Measurements from ENCODE around the gene NEGR1.

The NEGR1 gene

GRCh38 chr1:72066431-72066830, 215.9 kb downstream of the NEGR1 start:
- no peak overlapping the region for H3K4me3 ChIP-seq (ENCODE audit: low read length)
- H3K9ac ChIP-seq (ENCODE audit: low read length) = no peak overlapping the region
- H3K9me3 ChIP-seq (ENCODE audit: control insufficient read depth, low read length) = no peaks in the 10 kb centered on the region
- no peaks in the 10 kb centered on the region for H3K27me3 ChIP-seq (replicated peaks; ENCODE audit: control insufficient read depth, insufficient read depth, low read length)
- H3K4me1 ChIP-seq (ENCODE audit: control insufficient read depth, insufficient read depth, low read length) = peaks cover 14% of the 10 kb centered on the region
- no peak for DNase-seq (ENCODE audit: low read depth)
- H3K36me3 ChIP-seq (ENCODE audit: control insufficient read depth, insufficient read depth, low read length, severe bottlenecking) = no peaks in the 10 kb centered on the region

- Histone ChIP-seq H3K4me1 (ENCODE audit: control insufficient read depth, insufficient read depth, low read length) (peaks cover 14% of the 10 kb centered on the region), H3K27me3 (replicated peaks; ENCODE audit: control insufficient read depth, insufficient read depth, low read length) (no peaks in the 10 kb centered on the region), H3K4me3 (ENCODE audit: low read length) (peak overlapping the region; percentile 54), H3K9ac (ENCODE audit: low read length) (peak overlapping the region; percentile 32), H3K36me3 (ENCODE audit: control insufficient read depth, insufficient read depth, low read length, severe bottlenecking) (no peaks in the 10 kb centered on the region), H3K9me3 (ENCODE audit: control insufficient read depth, low read length) (no peaks in the 10 kb centered on the region)
- no peak for DNase-seq (ENCODE audit: low read depth)
These were observed 217.9 kb downstream of the NEGR1 start for GRCh38 chr1:72064196-72065075.

GRCh38 chr1:72063364-72064044, 218.8 kb downstream of the NEGR1 start:
- H3K9me3 ChIP-seq (ENCODE audit: control insufficient read depth, low read length) = no peaks in the 10 kb centered on the region
- peak overlapping the region; percentile 54 for H3K4me3 ChIP-seq (ENCODE audit: low read length)
- no peak overlapping the region for H3K9ac ChIP-seq (ENCODE audit: low read length)
- peaks cover 14% of the 10 kb centered on the region for H3K4me1 ChIP-seq (ENCODE audit: control insufficient read depth, insufficient read depth, low read length)
- no peaks in the 10 kb centered on the region for H3K27me3 ChIP-seq (replicated peaks; ENCODE audit: control insufficient read depth, insufficient read depth, low read length)
- H3K36me3 ChIP-seq (ENCODE audit: control insufficient read depth, insufficient read depth, low read length, severe bottlenecking) = no peaks in the 10 kb centered on the region
- no peak for DNase-seq (ENCODE audit: low read depth)

- Histone ChIP-seq H3K4me3 (ENCODE audit: low read length) (no peak overlapping the region), H3K27me3 (replicated peaks; ENCODE audit: control insufficient read depth, insufficient read depth, low read length) (no peaks in the 10 kb centered on the region), H3K9ac (ENCODE audit: low read length) (no peak overlapping the region), H3K36me3 (ENCODE audit: control insufficient read depth, insufficient read depth, low read length, severe bottlenecking) (no peaks in the 10 kb centered on the region), H3K9me3 (ENCODE audit: control insufficient read depth, low read length) (no peaks in the 10 kb centered on the region), H3K4me1 (ENCODE audit: control insufficient read depth, insufficient read depth, low read length) (peaks cover 14% of the 10 kb centered on the region)
- peak; percentile 25 for DNase-seq (ENCODE audit: low read depth)
These were observed 219.8 kb downstream of the NEGR1 start for GRCh38 chr1:72062584-72062983.

- H3K27me3 ChIP-seq (replicated peaks; ENCODE audit: control insufficient read depth, insufficient read depth, low read length) = no peaks in the 10 kb centered on the region
- no peak for DNase-seq (ENCODE audit: low read depth)
- no peak overlapping the region for H3K9ac ChIP-seq (ENCODE audit: low read length)
- no peaks in the 10 kb centered on the region for H3K9me3 ChIP-seq (ENCODE audit: control insufficient read depth, low read length)
- H3K4me1 ChIP-seq (ENCODE audit: control insufficient read depth, insufficient read depth, low read length) = peaks cover 14% of the 10 kb centered on the region
- no peak overlapping the region for H3K4me3 ChIP-seq (ENCODE audit: low read length)
- H3K36me3 ChIP-seq (ENCODE audit: control insufficient read depth, insufficient read depth, low read length, severe bottlenecking) = no peaks in the 10 kb centered on the region
These were observed 221.7 kb downstream of the NEGR1 start for GRCh38 chr1:72060466-72061245.

- no peak for DNase-seq (ENCODE audit: low read depth)
These were observed 225.8 kb downstream of the NEGR1 start for GRCh38 chr1:72056516-72056915.

GRCh38 chr1:72051538-72051937, 230.8 kb downstream of the NEGR1 start:
- H3K4me1 ChIP-seq (ENCODE audit: control insufficient read depth, insufficient read depth, low read length) = peaks cover 4% of the 10 kb centered on the region
- H3K9me3 ChIP-seq (ENCODE audit: control insufficient read depth, low read length) = no peaks in the 10 kb centered on the region
- no peak overlapping the region for H3K4me3 ChIP-seq (ENCODE audit: low read length)
- no peak for DNase-seq (ENCODE audit: low read depth)
- no peaks in the 10 kb centered on the region for H3K27me3 ChIP-seq (replicated peaks; ENCODE audit: control insufficient read depth, insufficient read depth, low read length)
- no peaks in the 10 kb centered on the region for H3K36me3 ChIP-seq (ENCODE audit: control insufficient read depth, insufficient read depth, low read length, severe bottlenecking)
- no peak overlapping the region for H3K9ac ChIP-seq (ENCODE audit: low read length)

More at GRCh38 chr1:72056516-72056915, 225.8 kb downstream of the NEGR1 start:
- Histone ChIP-seq H3K9ac (ENCODE audit: low read length) (no peak overlapping the region), H3K36me3 (ENCODE audit: control insufficient read depth, insufficient read depth, low read length, severe bottlenecking) (no peaks in the 10 kb centered on the region), H3K4me1 (ENCODE audit: control insufficient read depth, insufficient read depth, low read length) (peaks cover 1% of the 10 kb centered on the region), H3K4me3 (ENCODE audit: low read length) (no peak overlapping the region), H3K9me3 (ENCODE audit: control insufficient read depth, low read length) (no peaks in the 10 kb centered on the region), H3K27me3 (replicated peaks; ENCODE audit: control insufficient read depth, insufficient read depth, low read length) (no peaks in the 10 kb centered on the region)

GRCh38 chr1:72050551-72050950, 231.8 kb downstream of the NEGR1 start:
- H3K36me3 ChIP-seq (ENCODE audit: control insufficient read depth, insufficient read depth, low read length, severe bottlenecking) = no peaks in the 10 kb centered on the region
- no peak overlapping the region for H3K9ac ChIP-seq (ENCODE audit: low read length)
- H3K27me3 ChIP-seq (replicated peaks; ENCODE audit: control insufficient read depth, insufficient read depth, low read length) = no peaks in the 10 kb centered on the region
- no peaks in the 10 kb centered on the region for H3K9me3 ChIP-seq (ENCODE audit: control insufficient read depth, low read length)
- peaks cover 4% of the 10 kb centered on the region for H3K4me1 ChIP-seq (ENCODE audit: control insufficient read depth, insufficient read depth, low read length)
- no peak overlapping the region for H3K4me3 ChIP-seq (ENCODE audit: low read length)
- DNase-seq (ENCODE audit: low read depth) = no peak

GRCh38 chr1:72037745-72038343, 244.5 kb downstream of the NEGR1 start:
- H3K36me3 ChIP-seq (ENCODE audit: control insufficient read depth, insufficient read depth, low read length, severe bottlenecking) = no peaks in the 10 kb centered on the region
- no peaks in the 10 kb centered on the region for H3K9me3 ChIP-seq (ENCODE audit: control insufficient read depth, low read length)
- H3K27me3 ChIP-seq (replicated peaks; ENCODE audit: control insufficient read depth, insufficient read depth, low read length) = no peaks in the 10 kb centered on the region
- H3K9ac ChIP-seq (ENCODE audit: low read length) = no peak overlapping the region
- DNase-seq (ENCODE audit: low read depth) = peak; percentile 79
- no peaks in the 10 kb centered on the region for H3K4me1 ChIP-seq (ENCODE audit: control insufficient read depth, insufficient read depth, low read length)
- no peak overlapping the region for H3K4me3 ChIP-seq (ENCODE audit: low read length)

- Histone ChIP-seq H3K36me3 (ENCODE audit: control insufficient read depth, insufficient read depth, low read length, severe bottlenecking) (no peaks in the 10 kb centered on the region), H3K27me3 (replicated peaks; ENCODE audit: control insufficient read depth, insufficient read depth, low read length) (no peaks in the 10 kb centered on the region), H3K9me3 (ENCODE audit: control insufficient read depth, low read length) (no peaks in the 10 kb centered on the region), H3K4me1 (ENCODE audit: control insufficient read depth, insufficient read depth, low read length) (no peaks in the 10 kb centered on the region), H3K9ac (ENCODE audit: low read length) (no peak overlapping the region), H3K4me3 (ENCODE audit: low read length) (no peak overlapping the region)
- no peak for DNase-seq (ENCODE audit: low read depth)
These were observed 247.5 kb downstream of the NEGR1 start for GRCh38 chr1:72034827-72035226.

Data from adipocyte (in vitro differentiated cells).